Osteoblast (primary cell): Measurements from ENCODE around the gene RBMS2. TPM values are rescaled to one million over a fixed set of nuclear protein-coding genes. Genes with fewer than 3 reads are reported as not detected.

Source experiments
- DNase-seq: peaks from one replicate; pipeline ENCODE4 v3.0.0; 2011; ENCODE audit warnings: low spot score, mixed read lengths; ENCODE audit not compliant: insufficient read length; ENCODE audit errors: missing footprints
- H2AFZ ChIP-seq: 2 replicates; pipeline ENCODE4 v1.6.0; 2011; ENCODE audit warnings: mild to moderate bottlenecking, low read length
- H3K27ac ChIP-seq: 2 replicates; pipeline ENCODE4 v1.5.1; 2011; ENCODE audit warnings: mild to moderate bottlenecking, low read depth, low read length, moderate library complexity
- H3K27me3 ChIP-seq: 2 replicates; pipeline ENCODE4 v1.6.0; 2012; ENCODE audit warnings: mild to moderate bottlenecking, control low read depth, inconsistent platforms, low read length, moderate library complexity; ENCODE audit not compliant: insufficient read depth
- H3K36me3 ChIP-seq: 2 replicates; pipeline ENCODE4 v1.5.1; 2011; ENCODE audit warnings: mild to moderate bottlenecking, low read length, control low read depth, moderate library complexity; ENCODE audit not compliant: insufficient read depth
- H3K4me1 ChIP-seq: 2 replicates; pipeline ENCODE4 v1.5.1; 2011; ENCODE audit warnings: mild to moderate bottlenecking, low read length, control low read depth, moderate library complexity; ENCODE audit not compliant: insufficient read depth
- H3K4me2 ChIP-seq: 2 replicates; pipeline ENCODE4 v1.6.0; 2011; ENCODE audit warnings: mild to moderate bottlenecking, low read length; ENCODE audit not compliant: insufficient read depth
- H3K4me3 ChIP-seq: fragments of 200-600 bp; sonication (generic); 3 replicates; pipeline ENCODE4 v1.5.1; 2012; ENCODE audit warnings: mild to moderate bottlenecking, low read length, inconsistent platforms; ENCODE audit not compliant: insufficient read depth
- H3K79me2 ChIP-seq: 2 replicates; pipeline ENCODE4 v1.6.0; 2012; ENCODE audit warnings: mild to moderate bottlenecking, low read length, control low read depth, inconsistent platforms; ENCODE audit not compliant: insufficient read depth
- H3K9me3 ChIP-seq: 2 replicates; pipeline ENCODE4 v1.5.1; 2011; ENCODE audit warnings: low read depth, low read length, control low read depth
- H4K20me1 ChIP-seq: 2 replicates; pipeline ENCODE4 v1.6.0; 2012; ENCODE audit warnings: mild to moderate bottlenecking, low read length, control low read depth; ENCODE audit not compliant: insufficient read depth
- CTCF ChIP-seq: IDR thresholded peaks from 2 replicates; pipeline ENCODE4 v1.5.1; 2011; ENCODE audit warnings: mild to moderate bottlenecking, low read depth, low read length, moderate library complexity; ENCODE audit errors: extremely low read depth
- total RNA-seq: library from RNA; depleted of rRNA; stranded (reverse); fragments of >200 nt; gene quantifications from 2 replicates; pipeline ENCODE4 v1.2.3, GENCODE V29; 2012

RBMS2 gene
- total RNA-seq, 1 donor = 24.2 TPM

- Histone ChIP-seq H3K9me3 (no peaks in the 10 kb centered on the region), H3K79me2 (no peaks in the 10 kb centered on the region), H3K36me3 (peaks cover 70% of the 10 kb centered on the region), H3K27me3 (no peaks in the 10 kb centered on the region), H3K4me2 (no peak overlapping the region), H4K20me1 (no peaks in the 10 kb centered on the region), H3K27ac (no peak overlapping the region), H3K4me3 (no peak overlapping the region), H2AFZ (no peak overlapping the region), H3K4me1 (peaks cover 19% of the 10 kb centered on the region)
- TF ChIP-seq CTCF = no peak
- no peak for DNase-seq
Observed at GRCh38 chr12:56596815-56597214, 75.2 kb downstream of the RBMS2 start.

- Histone ChIP-seq H3K27ac (no peak overlapping the region), H4K20me1 (no peaks in the 10 kb centered on the region), H3K79me2 (no peaks in the 10 kb centered on the region), H3K4me2 (no peak overlapping the region), H3K4me1 (peaks cover 8% of the 10 kb centered on the region), H3K9me3 (no peaks in the 10 kb centered on the region), H3K36me3 (peaks cover 87% of the 10 kb centered on the region), H2AFZ (no peak overlapping the region), H3K27me3 (no peaks in the 10 kb centered on the region), H3K4me3 (no peak overlapping the region)
- no peak for DNase-seq
- TF ChIP-seq CTCF = no peak
Observed at GRCh38 chr12:56599041-56599440, 77.4 kb downstream of the RBMS2 start.

- no peak for DNase-seq
- no peak overlapping the region for H3K27ac ChIP-seq
- H3K4me3 ChIP-seq = no peak overlapping the region
- no peaks in the 10 kb centered on the region for H3K79me2 ChIP-seq
- no peak overlapping the region for H2AFZ ChIP-seq
- peaks cover 94% of the 10 kb centered on the region for H3K36me3 ChIP-seq
- peaks cover under 1% of the 10 kb centered on the region for H3K4me1 ChIP-seq
- no peaks in the 10 kb centered on the region for H3K9me3 ChIP-seq
- no peak overlapping the region for H3K4me2 ChIP-seq
- no peaks in the 10 kb centered on the region for H3K27me3 ChIP-seq
- TF ChIP-seq CTCF = no peak
- no peaks in the 10 kb centered on the region for H4K20me1 ChIP-seq
Observed at GRCh38 chr12:56599797-56600196, 78.2 kb downstream of the RBMS2 start.

- Histone ChIP-seq H3K36me3 (peaks cover 94% of the 10 kb centered on the region), H4K20me1 (no peaks in the 10 kb centered on the region), H3K4me2 (no peak overlapping the region), H2AFZ (no peak overlapping the region), H3K9me3 (no peaks in the 10 kb centered on the region), H3K4me1 (no peaks in the 10 kb centered on the region), H3K4me3 (no peak overlapping the region), H3K79me2 (peaks cover 2% of the 10 kb centered on the region), H3K27ac (no peak overlapping the region), H3K27me3 (no peaks in the 10 kb centered on the region)
- no peak for DNase-seq
- no peak for TF ChIP-seq CTCF
Observed at GRCh38 chr12:56600753-56601152, 79.1 kb downstream of the RBMS2 start.
